GM21576 (cell line): Measurements from ENCODE around the gene GNG4.
"Not testable (repeated sequence)": the region's sequence is repeated elsewhere in the genome, so short reads cannot be mapped to it uniquely, and the experiment has no call there.

ENCODE experiments used
- ATAC-seq: cut with Tn5 transposase; IDR thresholded peaks from one replicate; pipeline ENCODE4 v1.9.1; 2021; ENCODE audit warnings: mild to moderate bottlenecking, moderate library complexity; ENCODE audit not compliant: unreplicated experiment

GNG4 gene

DNA sequence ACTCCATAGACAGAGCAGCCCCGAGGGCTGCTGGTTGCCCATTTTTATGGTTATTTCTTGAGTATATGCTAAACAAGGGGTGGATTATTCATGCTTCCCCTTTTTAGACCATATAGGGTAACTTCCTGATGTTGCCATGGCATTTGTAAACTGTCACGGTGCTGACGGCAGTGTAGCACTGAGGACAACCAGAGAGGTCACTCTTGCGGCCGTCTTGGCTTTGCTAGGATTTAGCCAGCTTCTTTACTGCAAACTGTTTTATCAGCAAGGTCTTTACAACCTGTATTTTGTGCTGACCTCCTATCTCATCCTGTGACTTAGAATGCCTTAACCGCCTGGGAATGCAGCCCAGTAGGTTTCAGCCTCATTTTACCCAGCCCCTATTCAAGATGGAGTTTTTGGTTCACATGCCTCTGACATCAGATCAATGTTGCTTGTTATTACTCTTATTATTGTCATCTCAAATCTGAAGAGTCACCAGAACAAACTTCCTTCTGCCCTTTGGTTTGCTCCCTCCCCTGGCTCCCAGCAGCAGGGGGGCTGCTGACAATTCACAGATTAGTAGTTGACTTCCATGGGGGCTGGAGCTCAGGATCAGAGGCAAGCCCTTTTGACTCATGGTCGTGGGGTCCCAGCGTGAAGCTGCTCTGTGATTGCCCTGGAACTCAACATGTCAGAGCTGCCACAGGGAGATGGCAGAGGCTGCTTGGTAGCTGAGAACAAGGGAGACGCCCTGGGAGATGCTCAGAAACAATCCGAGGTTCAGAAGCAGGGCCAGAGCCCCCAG is 103.0 kb downstream of the GNG4 start:
- ATAC-seq, result not testable (repeated sequence)

- ATAC-seq, result no peak
Observed at GRCh38 chr1:235545292-235545930, 104.2 kb downstream of the GNG4 start.

DNA sequence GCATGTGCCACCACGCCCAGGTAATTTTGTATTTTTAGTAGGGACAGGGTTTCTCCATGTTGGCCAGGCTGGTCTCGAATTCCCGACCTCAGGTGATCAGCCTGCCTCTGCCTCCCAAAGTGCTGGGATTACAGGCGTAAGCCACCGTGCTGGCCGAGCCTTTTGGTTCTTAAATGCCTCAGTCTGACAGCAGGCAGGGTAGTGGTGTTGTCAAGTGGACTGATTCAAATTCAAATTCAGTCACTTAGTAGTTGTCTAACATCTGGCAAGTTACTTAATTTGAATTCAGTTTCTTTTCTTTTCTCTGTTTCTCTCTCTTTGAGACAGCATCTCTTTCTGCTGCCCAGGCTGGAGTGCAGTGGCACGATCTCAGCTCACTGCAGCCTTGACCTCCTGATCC is 106.7 kb downstream of the GNG4 start:
- not testable (repeated sequence) for ATAC-seq

- no peak for ATAC-seq
Observed at GRCh38 chr1:235533476-235534168, 116.0 kb downstream of the GNG4 start.

DNA sequence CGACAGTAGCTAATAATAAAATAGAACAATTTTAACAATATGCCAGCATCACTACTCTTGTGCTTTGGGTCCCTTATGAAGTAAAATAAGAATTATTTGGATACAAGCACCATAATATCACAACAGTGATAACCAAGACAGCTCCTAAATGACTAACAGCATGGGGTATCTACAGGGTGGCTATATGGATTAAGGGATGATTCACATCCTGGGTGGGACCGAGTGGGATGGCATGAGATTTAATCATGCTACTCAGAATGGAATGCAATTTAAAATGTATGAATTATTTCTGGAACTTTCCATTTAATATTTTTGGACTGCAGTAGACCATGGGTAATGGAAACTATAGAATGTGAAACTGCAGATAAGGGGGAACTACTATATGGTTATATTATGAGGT is 117.2 kb downstream of the GNG4 start:
- ATAC-seq, result no peak

DNA sequence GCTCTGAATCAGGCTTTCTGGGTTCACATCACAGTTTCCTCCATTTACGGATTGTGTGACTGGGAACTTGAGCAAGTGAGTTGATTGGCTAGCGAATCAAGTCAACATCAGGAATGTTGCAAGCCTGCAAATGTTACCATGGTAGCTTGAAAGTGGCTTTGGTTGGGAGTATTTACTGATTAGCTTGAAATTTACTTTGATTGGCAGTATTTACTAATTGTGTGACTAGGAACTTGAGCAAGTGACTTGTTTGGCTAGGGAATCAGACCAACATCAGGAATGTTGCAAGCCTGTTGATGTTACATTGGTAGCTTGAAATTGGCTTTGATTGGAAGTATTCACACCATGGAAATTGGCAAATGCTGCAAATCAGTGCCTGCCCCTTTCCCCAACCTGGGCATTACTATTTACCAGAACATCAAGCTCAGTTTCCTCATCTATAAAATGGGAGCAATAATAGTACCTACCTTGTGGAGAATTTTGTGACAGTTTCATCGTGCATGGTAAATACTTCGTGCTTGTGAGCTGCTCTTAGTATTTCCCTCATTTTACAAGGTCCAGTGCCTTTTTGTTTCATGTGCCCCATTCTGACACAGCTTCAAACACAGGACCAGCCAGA is 122.3 kb downstream of the GNG4 start:
- no peak for ATAC-seq

DNA sequence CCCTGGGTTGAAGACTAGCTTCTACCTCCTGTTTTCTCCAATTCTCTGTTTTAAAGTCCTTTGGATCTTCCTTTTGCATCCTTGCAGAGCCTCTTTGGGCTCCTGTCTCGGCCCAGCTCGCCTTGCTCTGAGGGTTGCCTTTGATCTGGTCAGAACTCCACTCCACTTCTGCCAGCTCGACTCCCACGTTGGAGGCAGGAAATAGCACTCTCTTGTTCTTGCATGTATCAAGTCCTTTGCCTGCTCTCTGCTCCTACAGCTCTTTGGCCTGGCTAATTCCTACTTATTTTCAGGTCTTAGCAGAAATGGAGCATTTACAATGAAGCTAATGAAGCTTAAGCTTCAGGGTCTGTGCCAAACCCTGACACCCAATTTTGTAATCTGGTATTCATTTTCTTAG is 124.3 kb downstream of the GNG4 start:
- ATAC-seq, result no peak

- ATAC-seq, result no peak
Observed at GRCh38 chr1:235516862-235517446, 132.6 kb downstream of the GNG4 start.

DNA sequence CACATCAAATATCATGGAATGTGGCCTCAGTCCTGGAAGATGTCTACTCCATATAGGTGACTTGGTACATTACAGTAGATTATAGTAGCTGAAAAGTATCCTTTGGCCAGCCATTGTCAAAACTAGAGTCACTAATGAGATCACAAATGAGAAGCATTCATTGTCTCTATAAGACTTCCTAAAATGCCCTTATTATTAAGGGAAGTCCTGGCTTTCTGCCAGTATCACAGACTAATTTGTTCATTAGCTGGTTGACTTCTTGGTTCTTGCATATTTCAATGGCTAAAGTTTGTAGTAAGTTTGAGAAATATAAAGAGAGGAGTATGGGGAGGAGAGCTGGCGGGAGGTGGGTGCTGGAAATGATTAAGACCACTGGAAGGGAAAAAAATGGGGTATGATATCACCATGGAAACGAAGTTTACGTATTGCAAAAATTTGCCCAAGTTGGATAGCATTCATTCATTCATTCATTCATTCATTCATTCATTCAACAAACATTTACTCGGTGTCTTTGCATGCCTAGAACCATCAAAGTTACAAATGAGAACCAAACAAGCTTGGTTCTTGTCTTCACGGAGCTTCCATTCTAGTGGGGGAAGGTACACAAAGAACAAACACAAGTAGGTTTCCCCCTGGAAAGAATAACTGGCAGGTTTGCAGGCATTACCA is 133.6 kb downstream of the GNG4 start:
- no peak for ATAC-seq

GRCh38 chr1:235513495-235514366 is 135.9 kb downstream of the GNG4 start:
- no peak for ATAC-seq

GRCh38 chr1:235511470-235512240 is 137.9 kb downstream of the GNG4 start:
- ATAC-seq, result no peak

DNA sequence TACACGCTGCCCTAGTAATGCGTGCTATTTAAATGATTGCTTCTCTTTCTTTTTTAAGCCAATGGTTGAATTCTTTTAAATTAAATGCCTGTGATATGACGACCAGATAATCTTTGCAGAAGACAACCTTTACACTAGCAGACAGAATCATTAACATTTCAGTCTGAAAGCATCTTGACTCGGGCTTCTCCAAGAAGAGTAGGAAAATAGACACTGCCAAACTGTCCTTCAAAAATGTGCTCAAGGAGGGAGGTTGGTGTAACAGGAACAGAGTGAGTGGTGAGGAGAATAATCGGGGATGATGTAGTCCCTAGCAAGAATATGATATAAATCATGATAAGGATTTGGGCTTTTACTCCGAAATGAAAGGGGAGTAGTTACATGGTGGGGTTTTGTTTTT is 138.8 kb downstream of the GNG4 start:
- ATAC-seq, result no peak

DNA sequence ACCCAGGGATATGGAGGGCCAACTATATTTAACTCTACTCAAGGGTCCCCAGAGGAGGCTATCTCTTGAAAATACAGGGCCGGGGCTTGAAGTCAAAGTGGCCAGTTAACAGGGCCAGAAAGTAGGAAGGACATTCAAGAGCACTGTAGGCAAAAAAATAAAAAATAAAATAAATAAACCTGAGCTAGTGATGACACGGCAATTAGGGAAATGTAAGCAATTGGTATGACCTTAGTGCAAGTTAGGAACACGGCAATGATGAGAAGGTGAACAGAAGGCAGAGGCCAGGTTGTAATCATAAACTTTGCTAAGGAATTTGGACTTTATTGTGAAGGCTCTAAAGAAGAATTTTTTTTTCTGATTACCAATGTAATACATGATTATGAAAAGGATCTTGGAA is 142.0 kb downstream of the GNG4 start:
- ATAC-seq, result no peak

GRCh38 chr1:235504494-235505222 is 144.9 kb downstream of the GNG4 start:
- ATAC-seq, result peak; percentile 73

DNA sequence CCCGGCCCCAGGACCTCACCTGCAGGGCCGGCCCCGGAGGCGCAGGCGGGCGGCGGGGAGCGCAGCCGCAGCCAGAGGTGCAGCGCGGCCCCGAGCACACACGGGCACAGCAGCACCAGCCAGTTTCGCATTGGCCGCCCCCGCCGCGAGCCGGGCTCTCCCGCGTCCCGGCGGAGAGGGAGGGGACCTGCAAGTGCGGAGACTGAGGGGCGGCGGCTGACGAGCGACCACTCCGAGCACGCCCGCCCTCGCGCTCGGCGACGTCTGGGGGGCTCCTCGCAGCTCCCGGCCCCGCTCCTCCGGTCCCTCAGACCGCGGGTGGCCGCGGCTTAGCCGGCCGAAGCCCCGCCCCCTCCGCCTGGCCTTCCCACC is 145.5 kb downstream of the GNG4 start, which contains the start of gene B3GALNT2:
Gene B3GALNT2, minus strand, starts transcription at position 331 of the 372 bp plus-strand sequence. Its CDS starts 200 bp downstream, at position 131.
- peak; percentile 32 for ATAC-seq

DNA sequence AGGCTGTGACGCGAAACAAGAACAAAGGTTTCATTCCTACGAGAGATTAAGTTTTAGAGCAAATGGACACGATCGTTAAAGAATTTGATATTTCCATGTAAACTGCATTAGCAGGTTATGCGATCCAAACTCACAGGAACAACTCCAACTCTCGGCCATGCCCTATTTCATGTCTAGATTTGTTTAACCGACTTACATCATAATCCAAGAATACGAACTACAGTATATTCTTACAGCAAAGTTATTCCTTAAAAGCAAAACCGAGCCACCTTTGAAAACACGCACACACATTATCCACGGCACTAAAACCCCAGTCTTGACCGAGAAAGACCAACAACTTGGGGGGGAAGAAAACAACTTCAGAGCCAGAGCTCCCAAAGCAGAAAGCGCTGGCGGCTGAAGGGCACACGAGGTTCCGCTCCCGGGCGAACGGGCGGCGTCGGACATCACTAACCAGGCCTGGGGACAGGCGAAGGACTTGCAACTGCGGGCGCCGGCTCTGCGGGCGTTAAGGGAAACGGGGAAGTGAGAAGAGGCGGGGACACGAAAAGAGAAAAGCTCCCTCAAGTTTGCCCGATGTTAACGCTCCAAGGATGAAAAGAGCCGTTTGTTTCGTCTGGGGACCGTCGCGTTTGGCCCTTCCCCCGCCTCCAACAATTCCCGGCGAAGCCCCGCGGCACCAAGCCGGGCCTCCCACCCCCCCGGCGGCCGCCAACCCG is 146.0 kb downstream of the GNG4 start:
- ATAC-seq, result peak; percentile 14

- ATAC-seq, result no peak
Observed at GRCh38 chr1:235502601-235503402, 146.8 kb downstream of the GNG4 start.
